GM12872 (cell line): ENCODE measurements around the gene UBA1.

Experiments
- CTCF ChIP-seq: IDR thresholded peaks from 3 replicates; pipeline ENCODE4 v1.5.1; 2011; ENCODE audit warnings: low read depth, mild to moderate bottlenecking, low read length, moderate library complexity; ENCODE audit not compliant: insufficient read depth

UBA1 gene

GRCh38 chrX:47193475-47194193, at the start of gene UBA1:
Gene UBA1, plus strand, starts transcription at chrX:47193829. Its CDS starts 4,974 bp downstream, at chrX:47198803.
- peak; percentile 52 for TF ChIP-seq CTCF

DNA sequence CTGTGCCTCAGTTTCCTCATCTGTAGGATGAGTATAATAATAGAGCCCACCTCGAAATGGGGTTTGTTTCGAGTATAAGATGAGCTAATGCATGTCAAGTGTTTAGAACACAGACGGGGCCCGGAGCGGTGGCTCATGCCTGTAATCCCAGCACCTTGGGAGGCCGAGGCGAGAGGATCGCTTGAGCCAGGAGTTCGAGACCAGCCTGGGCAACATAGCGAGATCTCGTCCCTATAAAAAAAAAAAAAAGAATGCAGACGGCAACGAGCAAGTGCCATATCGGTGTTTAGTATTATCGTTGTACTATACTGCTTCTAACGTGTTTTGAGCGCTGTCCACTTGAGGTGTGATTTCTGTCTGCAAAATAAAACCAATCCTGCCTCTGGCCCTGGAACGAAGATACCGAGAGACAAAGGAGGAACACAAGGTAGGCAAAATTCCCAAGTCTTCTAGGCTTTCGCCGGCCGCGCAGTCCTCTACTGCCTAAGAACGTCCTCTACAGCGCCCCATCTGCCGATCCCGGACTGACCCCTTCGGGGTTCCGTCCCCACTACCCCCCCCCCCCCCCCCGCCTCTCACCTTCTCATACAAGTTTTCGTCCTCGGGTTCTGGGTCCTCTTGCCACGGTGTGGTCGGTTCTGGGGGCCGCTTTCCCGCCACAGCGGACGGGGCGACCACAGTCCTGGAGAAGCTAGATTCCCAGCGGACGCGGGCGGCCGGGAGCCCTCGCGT, 49.6 kb upstream of the UBA1 start:
- no peak for TF ChIP-seq CTCF

- TF ChIP-seq CTCF: peak; percentile 64
Observed at GRCh38 chrX:47144626-47145394, 48.8 kb upstream of the UBA1 start, which contains the start of the genes NDUFB11 and RBM10. Gene NDUFB11, minus strand, starts transcription at chrX:47144702. Its CDS starts 23 bp downstream, at chrX:47144679. Gene RBM10, plus strand, starts transcription at chrX:47145221. Its CDS starts 2,261 bp downstream, at chrX:47147482.

DNA sequence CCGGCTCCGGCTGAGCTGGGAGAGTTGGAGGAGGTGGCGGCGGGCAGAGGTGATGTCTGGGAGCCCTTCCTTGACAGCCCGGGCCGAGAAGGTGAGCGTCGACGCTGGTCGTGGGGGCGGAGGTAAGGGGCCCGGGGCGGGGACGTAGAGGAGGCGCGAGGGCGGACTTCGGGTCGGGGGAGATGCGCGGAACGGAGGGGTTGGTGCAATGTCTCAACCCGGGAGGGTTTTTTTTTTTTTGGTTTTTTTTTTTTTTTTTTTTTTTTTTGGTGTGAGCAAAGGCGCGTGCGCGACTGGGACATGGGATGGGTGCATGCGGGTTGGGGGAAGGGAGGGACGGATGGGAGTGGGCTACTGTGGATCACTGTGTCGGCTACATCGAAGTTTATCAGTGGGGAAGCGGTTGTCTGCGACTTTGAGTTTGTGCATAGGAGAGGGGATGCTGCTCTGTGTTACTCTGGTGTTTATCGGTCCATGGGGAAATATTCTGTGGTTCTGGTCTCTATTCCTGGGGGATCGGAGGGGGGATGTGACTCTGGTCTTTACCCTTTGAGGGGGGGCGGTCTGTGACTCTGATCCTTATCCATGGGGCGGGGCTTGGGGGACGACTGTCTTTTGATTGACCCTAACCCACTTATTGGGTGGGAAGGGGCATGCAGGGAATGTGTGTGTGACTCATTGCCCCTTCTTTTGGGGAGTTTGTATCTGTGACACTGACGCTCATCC, 48.1 kb upstream of the UBA1 start:
- no peak for TF ChIP-seq CTCF

- TF ChIP-seq CTCF: no peak
Observed at GRCh38 chrX:47146121-47146935, 47.3 kb upstream of the UBA1 start.

- no peak for TF ChIP-seq CTCF
Observed at GRCh38 chrX:47146936-47147859, 46.4 kb upstream of the UBA1 start.
